Spleen (tissue), 11 donors: ENCODE measurements around the gene ERG. TPM values are rescaled to one million over a fixed set of nuclear protein-coding genes. Genes with fewer than 3 reads are reported as not detected.

Source experiments
- DNase-seq: peaks from one replicate; pipeline ENCODE4 v3.0.0-alpha.2; 2020
- H3K27ac ChIP-seq, 8 donors: fragments of 200-600 bp; sonication (generic) in 7 of 8; 1 replicate in 4 of 8; 2 replicates in 4 of 8; pipeline versions ENCODE4 v1.5.0 to v1.8.0; 2016 to 2021; ENCODE audit warnings: inconsistent platforms in 4 of 8, mild to moderate bottlenecking in 4 of 8, moderate library complexity in 1 of 8
- H3K27me3 ChIP-seq, 7 donors: fragments of 200-600 bp; sonication (generic) in 6 of 7; replicated peaks in 1 of 7; 1 replicate in 4 of 7; 2 replicates in 3 of 7; pipeline versions ENCODE4 v1.5.0 to v1.8.0; 2016 to 2021; ENCODE audit warnings: inconsistent platforms in 3 of 7, mild to moderate bottlenecking in 1 of 7
- H3K36me3 ChIP-seq, 6 donors: fragments of 200-600 bp; sonication (generic) in 5 of 6; 1 replicate in 4 of 6; 2 replicates in 2 of 6; pipeline versions ENCODE4 v1.5.0 to v1.8.0; 2016 to 2021; ENCODE audit warnings: inconsistent platforms in 2 of 6
- H3K4me1 ChIP-seq, 6 donors: fragments of 200-600 bp; sonication (generic) in 5 of 6; 1 replicate in 3 of 6; 2 replicates in 3 of 6; pipeline versions ENCODE4 v1.5.0 to v1.8.0; 2016 to 2021; ENCODE audit warnings: inconsistent platforms in 3 of 6
- H3K4me3 ChIP-seq, 8 donors: fragments of 200-600 bp; sonication (generic) in 7 of 8; 1 replicate in 4 of 8; 2 replicates in 4 of 8; pipeline versions ENCODE4 v1.5.0 to v1.8.0; 2016 to 2021; ENCODE audit warnings: inconsistent platforms in 4 of 8, mild to moderate bottlenecking in 4 of 8, moderate library complexity in 2 of 8
- H3K9me3 ChIP-seq, 8 donors: fragments of 200-600 bp; sonication (generic) in 7 of 8; 1 replicate in 4 of 8; 2 replicates in 4 of 8; pipeline versions ENCODE4 v1.5.0 to v1.8.0; 2016 to 2021; ENCODE audit warnings: inconsistent platforms in 4 of 8
- CTCF ChIP-seq, 11 experiments: fragments of 200-600 bp in 7 of 11; fragments of 450-650 bp in 4 of 11; sonication (generic) in 4 of 11; IDR thresholded peaks in 8 of 11; conservative IDR thresholded peaks in 3 of 11; 1 replicate in 7 of 11; 2 replicates in 4 of 11; pipeline versions ENCODE4 v1.4.0 to v1.8.0; 2016 to 2021; ENCODE audit warnings: antibody characterized with exemption in 11 of 11, inconsistent platforms in 4 of 11, mild to moderate bottlenecking in 1 of 11
- POLR2A ChIP-seq, 3 donors: fragments of 450-650 bp; IDR thresholded peaks; one replicate each; pipeline ENCODE4 v1.5.1; 2017; ENCODE audit warnings: antibody characterized with exemption in 3 of 3, mild to moderate bottlenecking in 1 of 3
- POLR2AphosphoS5 ChIP-seq, 3 donors: sonication (generic); formaldehyde crosslinking; IDR thresholded peaks; one replicate each; pipeline ENCODE4 v1.5.1; 2017; ENCODE audit warnings: antibody characterized with exemption in 3 of 3
- WGBS, 5 donors: extraction: QIAGEN DNeasy Blood & Tissue Kit in 3 of 5; methylation state at CpG; one replicate each; pipeline versions ENCODE4 v1.1.5 to v1.1.7; 2013 to 2018; 5-methylcytosine and 5-hydroxymethylcytosine counted together
- intact Hi-C: fragments of 100-400 bp; cut with DNase I; formaldehyde crosslinking; loops from one replicate; pipeline ENCODE4 v1.15.0; 2023; ENCODE audit warnings: low total_unique reads
- polyA plus RNA-seq, 3 donors: library from polyadenylated mRNA; stranded (reverse); fragments of 200-250 nt; gene quantifications; one replicate each; pipeline ENCODE4 v1.2.1, GENCODE V29; 2013
- total RNA-seq, 7 donors: library from RNA; depleted of rRNA in 3 of 7; stranded (reverse); fragments of >200 nt in 3 of 7; fragmentation: NEBNext Ultra II Directional in 4 of 7; extraction: Animal tissue kit (Norgen Biotek cat#: 25700) in 4 of 7; gene quantifications; one replicate each; pipeline versions ENCODE4 v1.1.0 to v1.2.1, GENCODE V29; 2016 to 2021
- donor health status: healthy with polysubstance abuse.
- donor health status: DM: no; HTN: no; CAD: no; lungs with moderate emphysema.
- donor health status: DM: no; HTN: no; CAD: no.
- donor health status: Bipolar disorder and iron deficiency.
- donor health status: healthy.
- donor health status: DM: no; HTN: no; CAD: no.
- donor health status: DM: yes; HTN: yes; CAD: no.

ERG gene
- total and polyA plus RNA-seq, 10 donors: 7.3 to 93.8 (median 57.5) TPM

DNA sequence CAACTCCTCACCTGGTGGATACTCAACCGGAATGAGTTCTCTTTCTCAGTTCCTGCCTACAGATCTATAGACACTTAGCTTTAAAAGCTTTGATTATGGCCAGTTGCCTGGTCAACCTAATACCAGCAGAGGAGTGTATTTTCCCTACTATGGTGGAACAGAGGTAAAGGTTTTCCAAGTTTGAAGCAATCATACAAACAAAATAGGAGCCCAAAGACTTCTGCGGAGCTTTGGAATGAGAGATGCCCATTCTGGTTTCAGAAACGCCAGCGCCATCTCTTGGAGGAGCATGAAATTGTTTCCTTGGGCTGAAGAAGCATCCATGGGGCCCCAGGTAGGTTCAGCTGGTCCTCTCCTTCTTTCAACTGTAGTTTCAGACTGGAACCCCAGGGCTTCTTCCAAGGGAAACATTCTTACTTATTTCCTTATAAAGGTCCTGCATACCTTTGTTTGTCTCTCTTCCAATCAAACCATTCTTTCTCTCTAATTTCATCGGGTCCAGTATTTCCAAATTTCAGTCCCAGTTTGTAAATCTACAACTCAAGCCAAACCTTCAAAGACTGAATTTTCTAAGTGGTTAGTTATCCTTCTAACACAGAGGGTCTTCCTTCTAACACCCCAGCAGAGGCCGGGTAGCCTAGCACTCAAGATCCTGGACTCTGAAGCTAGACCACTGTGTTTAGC lies 145.6 kb downstream of the ERG start:
- WGBS, 5 donors: 42 to 52% (median 49%) methylated on average over 6 of the region's 6 CpGs
- Histone ChIP-seq H3K4me1 (peaks cover 5 to 37% (median 18%) of the 10 kb centered on the region in 6 donors), H3K27me3 (peaks cover 0 to 12% (median 0%) of the 10 kb centered on the region in 7 donors), H3K9me3 (no peaks in the 10 kb centered on the region), H3K36me3 (no peaks in the 10 kb centered on the region), H3K27ac (peak overlapping the region in 5 of 8 donors; percentile 14 to 67 (median 62)), H3K4me3 (no peak overlapping the region)
- no peak for DNase-seq
- intact Hi-C loops: loop anchor here (2.0 to 5.0 kb wide), 2 partner anchors 135 to 182 kb away; no protein-coding TSS in a partner anchor
- TF ChIP-seq POLR2AphosphoS5 (IDR thresholded peaks at IDR 0.05) (no peak), POLR2A (IDR thresholded peaks at IDR 0.05) (no peak), CTCF (IDR thresholded peaks at IDR 0.05 in 8 of 11, conservative IDR thresholded peaks at IDR 0.05 in 3 of 11) (peak; percentile 34 to 74 (median 53))

- DNase-seq: no peak
- intact Hi-C loops: loop anchor here (2.0 to 5.0 kb wide), 2 partner anchors 135 to 181 kb away; no protein-coding TSS in a partner anchor
- 31 to 39% (median 35%) methylated on average over 10 of the region's 10 CpGs for WGBS, 5 donors
- H3K36me3 ChIP-seq: no peaks in the 10 kb centered on the region
- H3K27ac ChIP-seq: peak overlapping the region in 7 of 8 donors; percentile 14 to 67 (median 45)
- no peak for TF ChIP-seq CTCF (IDR thresholded peaks at IDR 0.05 in 8 of 11, conservative IDR thresholded peaks at IDR 0.05 in 3 of 11)
- no peak for TF ChIP-seq POLR2AphosphoS5 (IDR thresholded peaks at IDR 0.05)
- TF ChIP-seq POLR2A (IDR thresholded peaks at IDR 0.05): no peak
- peaks cover 5 to 37% (median 18%) of the 10 kb centered on the region in 6 donors for H3K4me1 ChIP-seq
- peaks cover 0 to 12% (median 0%) of the 10 kb centered on the region in 7 donors for H3K27me3 ChIP-seq
- no peak overlapping the region for H3K4me3 ChIP-seq
- H3K9me3 ChIP-seq: no peaks in the 10 kb centered on the region
These were observed 146.2 kb downstream of the ERG start for GRCh38 chr21:38351961-38352521.

GRCh38 chr21:38351176-38351959 lies 146.9 kb downstream of the ERG start:
- 86 to 91% (median 90%) methylated on average over 16 of the region's 16 CpGs for WGBS, 5 donors
- DNase-seq: no peak

More at GRCh38 chr21:38351176-38351959, 146.9 kb downstream of the ERG start:
- Histone ChIP-seq H3K27me3 (peaks cover 0 to 12% (median 0%) of the 10 kb centered on the region in 7 donors), H3K4me3 (no peak overlapping the region), H3K27ac (peak overlapping the region in 6 of 8 donors; percentile 16 to 67 (median 54)), H3K36me3 (no peaks in the 10 kb centered on the region), H3K4me1 (peaks cover 5 to 33% (median 17%) of the 10 kb centered on the region in 6 donors), H3K9me3 (no peaks in the 10 kb centered on the region)
- TF ChIP-seq CTCF (IDR thresholded peaks at IDR 0.05 in 8 of 11, conservative IDR thresholded peaks at IDR 0.05 in 3 of 11) (no peak), POLR2A (IDR thresholded peaks at IDR 0.05) (no peak), POLR2AphosphoS5 (IDR thresholded peaks at IDR 0.05) (no peak)
- intact Hi-C loops: loop anchor here (5.0 kb wide), 1 partner anchor 134 kb away; no protein-coding TSS in a partner anchor
